H1 (cell line): ENCODE data around the gene CELSR3. TPM values are rescaled to one million over a fixed set of nuclear protein-coding genes. Genes with fewer than 3 reads are reported as not detected.

Experiments
- CTCF ChIA-PET: fragments of 300-600 bp; sonication (Branson Sonifier 250); formaldehyde crosslinking; loops from one replicate; lab custom pipeline; 2021; ENCODE audit not compliant: partially characterized antibody; lab: Charles Lee
- POLR2A ChIA-PET: fragments of 300-600 bp; sonication (Branson Sonifier 250); formaldehyde crosslinking; loops from one replicate; lab custom pipeline; 2021; ENCODE audit warnings: inconsistent platforms; ENCODE audit not compliant: partially characterized antibody; lab: Charles Lee
- DNase-seq, 2 experiments: peaks; one replicate each; pipeline versions ENCODE4 v3.0.0 to v3.0.0-alpha.2; 2010 to 2022; ENCODE audit warnings: low spot score in 2 of 2, low read depth in 1 of 2, mixed read lengths in 1 of 2
- FAIRE-seq: peaks from 2 replicates; lab custom pipeline; 2011; peaks lifted over from hg19 to GRCh38; lab: Jason Lieb, UNC
- H2AFZ ChIP-seq: 2 replicates; pipeline ENCODE4 v1.8.1; 2012; ENCODE audit warnings: low read length, inconsistent platforms
- H2AK5ac ChIP-seq: 2 replicates; pipeline ENCODE4 v1.6.1; 2013; ENCODE audit warnings: low read depth, low read length
- H2BK120ac ChIP-seq: replicated peaks from 2 replicates; pipeline ENCODE3; 2013; ENCODE audit warnings: low read depth, low read length, inconsistent platforms
- H2BK12ac ChIP-seq: 2 replicates; pipeline ENCODE4 v1.6.1; 2013; ENCODE audit warnings: low read depth, low read length
- H2BK15ac ChIP-seq: 2 replicates; pipeline ENCODE4 v1.6.1; 2013; ENCODE audit warnings: low read length
- H2BK20ac ChIP-seq: 2 replicates; pipeline ENCODE4 v1.6.1; 2013; ENCODE audit warnings: low read length
- H2BK5ac ChIP-seq: 2 replicates; pipeline ENCODE4 v1.6.1; 2013; ENCODE audit warnings: low read depth, low read length
- H3K14ac ChIP-seq: 2 replicates; pipeline ENCODE4 v1.6.1; 2013; ENCODE audit warnings: inconsistent platforms; ENCODE audit not compliant: insufficient read length
- H3K18ac ChIP-seq: 2 replicates; pipeline ENCODE4 v1.6.1; 2013; ENCODE audit warnings: low read length; ENCODE audit errors: extremely low read depth
- H3K23ac ChIP-seq: 2 replicates; pipeline ENCODE4 v1.6.1; 2013; ENCODE audit warnings: inconsistent platforms; ENCODE audit not compliant: insufficient read length
- H3K23me2 ChIP-seq: 2 replicates; pipeline ENCODE4 v1.6.1; 2013; ENCODE audit warnings: low read depth, low read length
- H3K27ac ChIP-seq: 2 replicates; pipeline ENCODE4 v1.6.1; 2011; ENCODE audit warnings: low read depth, low read length, inconsistent platforms
- H3K27me3 ChIP-seq, 4 experiments: replicated peaks in 1 of 4; 1 replicate in 1 of 4; 2 replicates in 3 of 4; pipeline versions ENCODE4 v1.6.1 to v1.8.1; 2011 to 2013; ENCODE audit warnings: low read length in 3 of 4, mild to moderate bottlenecking in 3 of 4, inconsistent platforms in 2 of 4, mixed read lengths in 2 of 4, moderate library complexity in 1 of 4; ENCODE audit not compliant: control insufficient read depth in 3 of 4, insufficient read depth in 3 of 4; ENCODE audit errors: extremely low read depth in 1 of 4
- H3K36me3 ChIP-seq, 4 experiments: 2 replicates each; pipeline versions ENCODE4 v1.6.1 to v1.8.1; 2011 to 2013; ENCODE audit warnings: mild to moderate bottlenecking in 4 of 4, low read length in 3 of 4, moderate library complexity in 2 of 4, control low read depth in 1 of 4, inconsistent platforms in 1 of 4; ENCODE audit not compliant: insufficient read depth in 4 of 4, control insufficient read depth in 2 of 4
- H3K4ac ChIP-seq: replicated peaks from 2 replicates; pipeline ENCODE3; 2013; ENCODE audit warnings: low read length, low read depth, mixed read lengths, inconsistent platforms; ENCODE audit not compliant: insufficient read length
- H3K4me1 ChIP-seq, 4 experiments: replicated peaks in 1 of 4; 1 replicate in 1 of 4; 2 replicates in 3 of 4; pipeline versions ENCODE4 v1.6.1 to v1.8.1; 2011 to 2013; ENCODE audit warnings: low read length in 3 of 4, inconsistent platforms in 2 of 4, mixed read lengths in 1 of 4; ENCODE audit not compliant: insufficient read depth in 4 of 4, control insufficient read depth in 3 of 4
- H3K4me2 ChIP-seq, 2 experiments: 2 replicates each; pipeline versions ENCODE4 v1.6.1 to v1.8.1; 2011 to 2013; ENCODE audit warnings: low read depth in 2 of 2, low read length in 2 of 2, control low read depth in 1 of 2, inconsistent platforms in 1 of 2, mild to moderate bottlenecking in 1 of 2; ENCODE audit not compliant: insufficient read depth in 1 of 2
- H3K4me3 ChIP-seq, 4 experiments: fragments of 200-600, 300-600 bp in 1 of 4; sonication (generic), shearing (Covaris generic), sonication (Bioruptor Twin) in 1 of 4; 2 replicates each; pipeline versions ENCODE4 v1.5.1 to v1.8.1; 2011 to 2016; ENCODE audit warnings: low read length in 4 of 4, low read depth in 3 of 4, control low read depth in 2 of 4, inconsistent platforms in 2 of 4, mild to moderate bottlenecking in 2 of 4, mixed read lengths in 1 of 4, moderate library complexity in 1 of 4; ENCODE audit not compliant: insufficient read depth in 2 of 4; ENCODE audit errors: extremely low read depth in 1 of 4
- H3K56ac ChIP-seq: replicated peaks from 2 replicates; pipeline ENCODE3; 2013; ENCODE audit warnings: low read depth, mild to moderate bottlenecking, mixed read lengths, low read length, inconsistent platforms; ENCODE audit not compliant: insufficient read length
- H3K79me1 ChIP-seq: 2 replicates; pipeline ENCODE4 v1.6.1; 2013; ENCODE audit warnings: low read depth, low read length, control low read depth
- H3K79me2 ChIP-seq, 2 experiments: 2 replicates each; pipeline versions ENCODE4 v1.6.1 to v1.8.1; 2012 to 2013; ENCODE audit warnings: low read length in 2 of 2, mild to moderate bottlenecking in 2 of 2, inconsistent platforms in 1 of 2; ENCODE audit not compliant: insufficient read depth in 2 of 2, control insufficient read depth in 1 of 2
- H3K9ac ChIP-seq, 4 experiments: replicated peaks in 1 of 4; 1 replicate in 1 of 4; 2 replicates in 3 of 4; pipeline versions ENCODE4 v1.6.1 to v1.8.1; 2011 to 2013; ENCODE audit warnings: low read depth in 3 of 4, low read length in 3 of 4, control low read depth in 2 of 4, mild to moderate bottlenecking in 2 of 4, moderate library complexity in 2 of 4, inconsistent platforms in 1 of 4; ENCODE audit errors: extremely low read depth in 1 of 4
- H3K9me3 ChIP-seq, 2 experiments: 2 replicates each; pipeline versions ENCODE4 v1.6.1 to v1.8.1; 2012 to 2013; ENCODE audit warnings: mild to moderate bottlenecking in 2 of 2, moderate library complexity in 2 of 2, control low read depth in 1 of 2, inconsistent platforms in 1 of 2, low read depth in 1 of 2, low read length in 1 of 2, mixed read lengths in 1 of 2; ENCODE audit not compliant: insufficient read depth in 2 of 2
- H4K20me1 ChIP-seq, 2 experiments: replicated peaks in 1 of 2; 2 replicates each; pipeline versions ENCODE3 to v1.8.1; 2011 to 2013; ENCODE audit warnings: inconsistent platforms in 2 of 2, low read length in 2 of 2, mild to moderate bottlenecking in 1 of 2; ENCODE audit not compliant: insufficient read depth in 2 of 2, control insufficient read depth in 1 of 2
- H4K5ac ChIP-seq: 2 replicates; pipeline ENCODE4 v1.6.1; 2013; ENCODE audit warnings: low read length, low read depth, mixed read lengths, inconsistent platforms; ENCODE audit not compliant: insufficient read length
- H4K8ac ChIP-seq: 2 replicates; pipeline ENCODE4 v1.8.0; 2013; ENCODE audit warnings: mild to moderate bottlenecking, moderate library complexity, low read length, inconsistent platforms; ENCODE audit not compliant: insufficient read depth; ENCODE audit errors: extremely low read depth
- H4K91ac ChIP-seq: replicated peaks from 2 replicates; pipeline ENCODE3; 2013; ENCODE audit warnings: low read length, mixed read lengths, inconsistent platforms; ENCODE audit not compliant: insufficient read length
- CBX8 ChIP-seq: fragments of 300-800, 300-1000 bp; sonication (generic); IDR thresholded peaks from 2 replicates; pipeline ENCODE4 v1.7.1; 2016; ENCODE audit warnings: low read depth, low read length, borderline replicate concordance
- EP300 ChIP-seq, 2 experiments: IDR thresholded peaks; 1 replicate in 1 of 2; 2 replicates in 1 of 2; pipeline ENCODE4 v1.6.1; 2011 to 2012; ENCODE audit warnings: low read depth in 2 of 2, low read length in 2 of 2, mild to moderate bottlenecking in 2 of 2, borderline replicate concordance in 1 of 2, inconsistent platforms in 1 of 2, moderate library complexity in 1 of 2
- FOSL1 ChIP-seq: IDR thresholded peaks from 2 replicates; pipeline ENCODE4 v1.6.1; 2011; ENCODE audit warnings: mild to moderate bottlenecking, low read depth, low read length, moderate library complexity; ENCODE audit not compliant: insufficient read depth
- GABPA ChIP-seq: IDR thresholded peaks from 2 replicates; pipeline ENCODE4 v1.6.1; 2011; ENCODE audit warnings: mild to moderate bottlenecking, low read length, moderate library complexity, borderline replicate concordance; ENCODE audit not compliant: insufficient read depth
- POLR2AphosphoS5 ChIP-seq: IDR thresholded peaks from 2 replicates; pipeline ENCODE4 v1.6.1; 2011; ENCODE audit warnings: low read depth, low read length
- RFX5 ChIP-seq: IDR thresholded peaks from 2 replicates; pipeline ENCODE4 v1.6.1; 2011; ENCODE audit warnings: low read depth, low read length, improper control_type of control experiment, borderline replicate concordance
- SP2 ChIP-seq: IDR thresholded peaks from 2 replicates; pipeline ENCODE4 v1.6.1; 2012; ENCODE audit warnings: mild to moderate bottlenecking, low read length, inconsistent platforms
- SRF ChIP-seq: IDR thresholded peaks from 2 replicates; pipeline ENCODE4 v1.6.1; 2011; ENCODE audit warnings: mild to moderate bottlenecking, low read depth, low read length, moderate library complexity
- WGBS, 2 experiments: shearing (Covaris generic) in 1 of 2; methylation state at CpG; one replicate each; pipeline versions ENCODE4 v1.1.6 to v1.1.7; 2013 to 2015; ENCODE audit warnings: low lambda C conversion rate in 2 of 2, mixed read lengths in 2 of 2, inconsistent platforms in 1 of 2, low coverage in 1 of 2, missing lambda C conversion rate in 1 of 2; ENCODE audit not compliant: insufficient replicate concordance in 2 of 2, insufficient coverage in 1 of 2, insufficient read length in 1 of 2; ENCODE audit errors: extremely low coverage in 1 of 2, missing lambda C conversion rate in 1 of 2; 5-methylcytosine and 5-hydroxymethylcytosine counted together
- polyA plus RNA-seq, 7 experiments: library from polyadenylated mRNA; depleted of rRNA in 3 of 7; stranded (reverse) in 5 of 7; unstranded in 2 of 7; fragments of >200 nt in 5 of 7; fragments of 200-250 nt in 2 of 7; gene quantifications; 1 replicate in 5 of 7; 2 replicates in 1 of 7; 4 replicates in 1 of 7; pipeline versions ENCODE4 v1.2.1 to v1.2.3, GENCODE V29; 2011 to 2013; ENCODE audit warnings: missing spikeins in 2 of 7, mixed read lengths in 2 of 7
- total RNA-seq: library from RNA; stranded (reverse); fragmentation: NEBNext Ultra II Directional; extraction: Animal tissue kit (Norgen Biotek cat#: 25700); gene quantifications from 2 replicates; pipeline ENCODE4 v1.2.1, GENCODE V29; 2021
- TF ChIP-seq, protein P1 (sequence below): IDR thresholded peaks from 2 replicates; pipeline ENCODE4 v1.6.1; 2011; ENCODE audit warnings: low read length, improper control_type of control experiment
- TF ChIP-seq, protein P2 (sequence below): IDR thresholded peaks from 2 replicates; pipeline ENCODE4 v1.6.1; 2011; ENCODE audit warnings: low read depth, mild to moderate bottlenecking, low read length; ENCODE audit not compliant: insufficient read depth

Gene CELSR3
- total and polyA plus RNA-seq, 2 of the 8 experiments (the other 6 are each of a cell fraction or from before 2014, with no cell fraction given) = 11.6 to 29.5 TPM

DNA sequence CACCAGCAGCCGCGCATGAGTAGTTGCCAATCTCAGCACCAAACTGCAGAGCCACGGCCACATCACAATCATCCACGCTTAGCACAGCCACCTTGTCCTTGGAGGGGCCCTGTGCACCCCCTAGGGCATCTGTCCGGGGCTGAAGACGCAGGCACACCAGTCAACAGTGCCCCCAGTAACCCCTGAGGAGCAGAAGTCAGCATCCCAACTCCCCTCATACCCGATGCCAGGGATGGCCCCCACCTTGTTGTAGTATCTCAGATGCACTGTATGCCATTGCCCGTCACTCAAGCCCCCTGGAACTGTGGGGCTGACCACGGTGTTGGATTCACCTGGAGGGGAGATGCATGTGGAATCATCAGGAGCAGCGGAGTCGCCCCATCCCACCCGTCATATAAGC, 7.6 kb downstream of the CELSR3 start:
- H2BK15ac ChIP-seq = peak overlapping the region; percentile 75
- H3K4me2 ChIP-seq = peak overlapping the region; percentile 74 to 81
- peaks cover 0 to 9% (median 5%) of the 10 kb centered on the region in 4 experiments; a peak in 5 of 8 replicates for H3K36me3 ChIP-seq
- peaks cover 0 to 16% (median 15%) of the 10 kb centered on the region in 4 experiments; a peak in 6 of 7 replicates for H3K4me1 ChIP-seq
- H4K20me1 ChIP-seq = peaks cover 6 to 30% of the 10 kb centered on the region in 2 experiments
- no peak overlapping the region for H3K56ac ChIP-seq
- CTCF ChIA-PET = interaction anchor here (1.4 to 2.6 kb wide), 3 partner anchors 20 to 223 kb away, joined by 3 to 11 read pairs (median 3); partner anchors contain the start of genes PFKFB4 and SLC26A6
- DNase-seq (no peak), FAIRE-seq (no peak)
- no peak overlapping the region for H2BK120ac ChIP-seq
- no peak overlapping the region for H4K91ac ChIP-seq
- no peak overlapping the region for H2BK12ac ChIP-seq
- POLR2A ChIA-PET = interaction anchor here (0.7 to 10.5 kb wide), 6 partner anchors 8 to 208 kb away, joined by 3 to 111 read pairs (median 6); partner anchors contain the start of genes ATRIP, CELSR3 and SLC26A6
- peak overlapping the region; percentile 93 for H3K4ac ChIP-seq
- H4K8ac ChIP-seq = peak overlapping the region; percentile 7; the same call in 1 of the 2 replicates
- no peak overlapping the region for H3K18ac ChIP-seq
- no peaks in the 10 kb centered on the region for H3K79me2 ChIP-seq
- no peak overlapping the region for H3K27ac ChIP-seq
- H3K23me2 ChIP-seq = peaks cover 11% of the 10 kb centered on the region; the same call in 1 of the 2 replicates
- peaks cover 0 to 5% (median 3%) of the 10 kb centered on the region in 4 experiments; a peak in 3 of 7 replicates for H3K27me3 ChIP-seq
- H3K4me3 ChIP-seq = peak overlapping the region in 3 of 4 experiments; percentile 28 to 61 (median 29); a peak in 4 of 8 replicates
- peak overlapping the region; percentile 3 for H4K5ac ChIP-seq
- no peaks in the 10 kb centered on the region; the same call in 1 of the 2 replicates for H3K79me1 ChIP-seq
- no peak overlapping the region for H2BK20ac ChIP-seq
- H3K9me3 ChIP-seq = no peaks in the 10 kb centered on the region
- H3K23ac ChIP-seq = no peak overlapping the region
- no peak overlapping the region for H2AK5ac ChIP-seq
- no peak overlapping the region for H3K14ac ChIP-seq
- 0 out of 7 replicates have a peak overlapping the region, but pooled peaks of 1 of the 4 experiments have one; percentile 55 for H3K9ac ChIP-seq
- no peak overlapping the region for H2AFZ ChIP-seq
- H2BK5ac ChIP-seq = 0 out of 2 replicates have a peak overlapping the region, but pooled peaks have one; percentile 69
- WGBS, 2 experiments = 94% methylated on average over 12 of the region's 12 CpGs; no CpG with 5 or more reads in 1 of the 2 experiments
- TF ChIP-seq SRF (no peak), FOSL1 (no peak), CBX8 (no peak), EP300 (IDR thresholded peaks at IDR 0.05; ENCODE audit: borderline replicate concordance in 1 of 2, low read depth in 2 of 2, low read length in 2 of 2) (no peak), SP2 (no peak), POLR2AphosphoS5 (no peak), RFX5 (no peak), GABPA (no peak)
- TF ChIP-seq, protein P1, sequence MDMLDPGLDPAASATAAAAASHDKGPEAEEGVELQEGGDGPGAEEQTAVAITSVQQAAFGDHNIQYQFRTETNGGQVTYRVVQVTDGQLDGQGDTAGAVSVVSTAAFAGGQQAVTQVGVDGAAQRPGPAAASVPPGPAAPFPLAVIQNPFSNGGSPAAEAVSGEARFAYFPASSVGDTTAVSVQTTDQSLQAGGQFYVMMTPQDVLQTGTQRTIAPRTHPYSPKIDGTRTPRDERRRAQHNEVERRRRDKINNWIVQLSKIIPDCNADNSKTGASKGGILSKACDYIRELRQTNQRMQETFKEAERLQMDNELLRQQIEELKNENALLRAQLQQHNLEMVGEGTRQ = no peak
- TF ChIP-seq, protein P2, sequence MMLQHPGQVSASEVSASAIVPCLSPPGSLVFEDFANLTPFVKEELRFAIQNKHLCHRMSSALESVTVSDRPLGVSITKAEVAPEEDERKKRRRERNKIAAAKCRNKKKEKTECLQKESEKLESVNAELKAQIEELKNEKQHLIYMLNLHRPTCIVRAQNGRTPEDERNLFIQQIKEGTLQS = no peak
